ENCODE measurements around the gene EDC4.

The EDC4 gene

GRCh38 chr16:67842509-67843342, 30.1 kb upstream of the EDC4 start:
- in situ Hi-C loops (cut with MboI; ENCODE audit: low pct_unique_long_range_greater_than_20kb, low sequenced_read_pairs, unreplicated experiment), result no loop called here
- TF ChIP-seq CTCF (IDR thresholded peaks at IDR 0.05; ENCODE audit: extremely low read depth, insufficient read depth, missing control alignments), result peak; percentile 46
- peak; percentile 79 for DNase-seq (ENCODE audit: low spot score)

GRCh38 chr16:67843343-67843765, 29.5 kb upstream of the EDC4 start:
- DNase-seq (ENCODE audit: low spot score), result no peak
- TF ChIP-seq CTCF (IDR thresholded peaks at IDR 0.05; ENCODE audit: extremely low read depth, insufficient read depth, missing control alignments), result no peak
- in situ Hi-C loops (cut with MboI; ENCODE audit: low pct_unique_long_range_greater_than_20kb, low sequenced_read_pairs, unreplicated experiment), result no loop called here

GRCh38 chr16:67844497-67844896, 28.4 kb upstream of the EDC4 start:
- in situ Hi-C loops (cut with MboI; ENCODE audit: low pct_unique_long_range_greater_than_20kb, low sequenced_read_pairs, unreplicated experiment), result no loop called here
- no peak for TF ChIP-seq CTCF (IDR thresholded peaks at IDR 0.05; ENCODE audit: extremely low read depth, insufficient read depth, missing control alignments)
- no peak for DNase-seq (ENCODE audit: low spot score)

GRCh38 chr16:67845291-67846062, 27.4 kb upstream of the EDC4 start:
- in situ Hi-C loops (cut with MboI; ENCODE audit: low pct_unique_long_range_greater_than_20kb, low sequenced_read_pairs, unreplicated experiment), result no loop called here
- DNase-seq (ENCODE audit: low spot score), result no peak
- TF ChIP-seq CTCF (IDR thresholded peaks at IDR 0.05; ENCODE audit: extremely low read depth, insufficient read depth, missing control alignments), result no peak

GRCh38 chr16:67846063-67846319, 26.9 kb upstream of the EDC4 start:
- DNase-seq (ENCODE audit: low spot score), result no peak
- TF ChIP-seq CTCF (IDR thresholded peaks at IDR 0.05; ENCODE audit: extremely low read depth, insufficient read depth, missing control alignments), result no peak
- in situ Hi-C loops (cut with MboI; ENCODE audit: low pct_unique_long_range_greater_than_20kb, low sequenced_read_pairs, unreplicated experiment), result no loop called here

- in situ Hi-C loops (cut with MboI; ENCODE audit: low pct_unique_long_range_greater_than_20kb, low sequenced_read_pairs, unreplicated experiment), result no loop called here
- no peak for TF ChIP-seq CTCF (IDR thresholded peaks at IDR 0.05; ENCODE audit: extremely low read depth, insufficient read depth, missing control alignments)
- DNase-seq (ENCODE audit: low spot score), result peak; percentile 97
Measured at GRCh38 chr16:67846320-67847063, 26.4 kb upstream of the EDC4 start, which contains the start of gene NUTF2. Gene NUTF2 (plus strand): TSS chr16:67846933. CDS start chr16:67865131, 18,198 bp downstream.

Measured in GM13977 (cell line).